Adrenal gland (tissue), 12 donors: ENCODE data around the gene ATP1B1. TPM values are rescaled to one million over a fixed set of nuclear protein-coding genes. Genes with fewer than 3 reads are reported as not detected.

ENCODE experiments used
- DNase-seq, 7 donors: peaks; one replicate each; pipeline ENCODE4 v3.0.0-alpha.2; 2019 to 2020
- H3K27ac ChIP-seq, 5 donors: fragments of 200-600 bp; sonication (generic) in 4 of 5; 1 replicate in 3 of 5; 2 replicates in 2 of 5; pipeline versions ENCODE4 v1.5.1 to v1.8.0; 2016 to 2020; ENCODE audit warnings: mild to moderate bottlenecking in 1 of 5
- H3K27me3 ChIP-seq: fragments of 200-600 bp; 2 replicates; pipeline ENCODE4 v1.8.0; 2021
- H3K36me3 ChIP-seq, 2 donors: fragments of 200-600 bp; replicated peaks in 1 of 2; 1 replicate in 1 of 2; 2 replicates in 1 of 2; pipeline versions ENCODE4 v1.5.1 to v1.8.0; 2018 to 2022
- H3K4me1 ChIP-seq, 2 donors: fragments of 200-600 bp; replicated peaks in 1 of 2; 1 replicate in 1 of 2; 2 replicates in 1 of 2; pipeline versions ENCODE4 v1.5.1 to v1.8.0; 2018 to 2021
- H3K4me3 ChIP-seq, 4 donors: fragments of 200-600 bp; sonication (generic) in 3 of 4; one replicate each; pipeline ENCODE4 v1.5.1; 2016 to 2018
- H3K9me3 ChIP-seq, 3 donors: fragments of 200-600 bp; sonication (generic) in 1 of 3; replicated peaks in 1 of 3; 1 replicate in 2 of 3; 2 replicates in 1 of 3; pipeline versions ENCODE4 v1.5.1 to v1.8.0; 2016 to 2021
- CTCF ChIP-seq, 6 experiments: fragments of 450-650 bp in 4 of 6; fragments of 200-600 bp in 2 of 6; sonication (generic) in 1 of 6; IDR thresholded peaks; 1 replicate in 5 of 6; 2 replicates in 1 of 6; pipeline versions ENCODE4 v1.5.1 to v1.8.0; 2016 to 2021; ENCODE audit warnings: antibody characterized with exemption in 6 of 6, mild to moderate bottlenecking in 2 of 6, moderate library complexity in 1 of 6
- POLR2A ChIP-seq, 2 donors: fragments of 450-650 bp; IDR thresholded peaks; one replicate each; pipeline ENCODE4 v1.6.1; 2017; ENCODE audit warnings: antibody characterized with exemption in 2 of 2, mild to moderate bottlenecking in 2 of 2, moderate library complexity in 1 of 2
- WGBS, 4 donors: extraction: QIAGEN DNeasy Blood & Tissue Kit in 2 of 4; methylation state at CpG; one replicate each; pipeline versions ENCODE4 v1.1.5 to v1.1.7; 2013 to 2017; 5-methylcytosine and 5-hydroxymethylcytosine counted together
- intact Hi-C, 2 donors: fragments of 100-400 bp; cut with DNase I; formaldehyde crosslinking; loops; one replicate each; pipeline versions ENCODE4 v1.14.1 to v1.15.0; 2022 to 2023
- polyA plus RNA-seq, 3 donors: library from polyadenylated mRNA; stranded (reverse); fragments of 200-250 nt in 2 of 3; fragments of 350-450 nt in 1 of 3; fragmentation: Illumina TruSeq in 1 of 3; extraction: RNeasy Lipid Tissue Mini Kit (QIAGEN cat#74804) in 1 of 3; gene quantifications; one replicate each; pipeline ENCODE4 v1.2.3, GENCODE V29; 2013 to 2014
- total RNA-seq, 9 donors: library from RNA; depleted of rRNA in 4 of 9; stranded (reverse); fragments of >200 nt in 4 of 9; fragments of 120-200 nt in 1 of 9; fragmentation: NEBNext Ultra II Directional in 1 of 9; extraction: Animal tissue kit (Norgen Biotek cat#: 25700) in 1 of 9; gene quantifications; one replicate each; pipeline versions ENCODE4 v1.1.0 to v1.2.4, GENCODE V29; 2013 to 2023
- donor health status: healthy with polysubstance abuse.
- donor health status: Bipolar disorder and iron deficiency.
- donor health status: DM: yes; HTN: yes; CAD: no.
- donor health status: DM: no; HTN: no; CAD: no.
- donor health status: DM: no; HTN: no; CAD: no.
- donor health status: DM: yes; HTN: yes; CAD: no.

The ATP1B1 gene
- total and polyA plus RNA-seq, 12 donors = 51.4 to 187 (median 136) TPM

GRCh38 chr1:169118227-169118626 is 11.7 kb downstream of the ATP1B1 start:
- Histone ChIP-seq H3K27ac (peak overlapping the region in 2 of 5 donors; percentile 21 to 36), H3K4me3 (no peak overlapping the region), H3K27me3 (no peaks in the 10 kb centered on the region), H3K36me3 (peaks cover 0 to 36% of the 10 kb centered on the region in 2 donors), H3K9me3 (no peaks in the 10 kb centered on the region), H3K4me1 (peaks cover 22 to 59% of the 10 kb centered on the region in 2 donors)
- WGBS, 4 donors = 37 to 58% (median 53%) methylated on average over 4 of the region's 4 CpGs
- DNase-seq = peak; percentile 46 to 72 (median 63)
- intact Hi-C loops = no loop called here
- TF ChIP-seq CTCF (IDR thresholded peaks at IDR 0.05) = no peak
- no peak for TF ChIP-seq POLR2A (IDR thresholded peaks at IDR 0.05)

- H3K36me3 ChIP-seq = peaks cover 0 to 26% of the 10 kb centered on the region in 2 donors
- no peaks in the 10 kb centered on the region for H3K27me3 ChIP-seq
- intact Hi-C loops = no loop called here
- no peak for TF ChIP-seq POLR2A (IDR thresholded peaks at IDR 0.05)
- no peak for TF ChIP-seq CTCF (IDR thresholded peaks at IDR 0.05)
- H3K4me1 ChIP-seq = peaks cover 14 to 49% of the 10 kb centered on the region in 2 donors
- no peak overlapping the region for H3K4me3 ChIP-seq
- no peaks in the 10 kb centered on the region for H3K9me3 ChIP-seq
- H3K27ac ChIP-seq = no peak overlapping the region
- DNase-seq = no peak
- WGBS, 4 donors = 81 to 88% (median 83%) methylated on average over 5 of the region's 5 CpGs
Measured at GRCh38 chr1:169119405-169119804, 12.9 kb downstream of the ATP1B1 start.

- DNase-seq = no peak
- 75 to 84% (median 84%) methylated on average over 5 of the region's 5 CpGs for WGBS, 4 donors
- H3K9me3 ChIP-seq = no peaks in the 10 kb centered on the region
- H3K27ac ChIP-seq = no peak overlapping the region
- H3K27me3 ChIP-seq = no peaks in the 10 kb centered on the region
- peaks cover 0 to 23% of the 10 kb centered on the region in 2 donors for H3K36me3 ChIP-seq
- peaks cover 14 to 46% of the 10 kb centered on the region in 2 donors for H3K4me1 ChIP-seq
- TF ChIP-seq POLR2A (IDR thresholded peaks at IDR 0.05) (no peak), CTCF (IDR thresholded peaks at IDR 0.05) (no peak)
- no peak overlapping the region for H3K4me3 ChIP-seq
- intact Hi-C loops = no loop called here
Measured at GRCh38 chr1:169120066-169120465, 13.6 kb downstream of the ATP1B1 start.

- H3K9me3 ChIP-seq = no peaks in the 10 kb centered on the region
- peaks cover 0 to 35% of the 10 kb centered on the region in 2 donors for H3K36me3 ChIP-seq
- H3K27me3 ChIP-seq = no peaks in the 10 kb centered on the region
- no peak for DNase-seq
- H3K4me3 ChIP-seq = no peak overlapping the region
- 94 to 98% (median 97%) methylated on average over 5 to 6 of the region's 6 CpGs for WGBS, 4 donors
- intact Hi-C loops = no loop called here
- no peak for TF ChIP-seq CTCF (IDR thresholded peaks at IDR 0.05)
- no peak for TF ChIP-seq POLR2A (IDR thresholded peaks at IDR 0.05)
- H3K4me1 ChIP-seq = peaks cover 4 to 33% of the 10 kb centered on the region in 2 donors
- no peak overlapping the region for H3K27ac ChIP-seq
Measured at GRCh38 chr1:169121146-169121923, 14.8 kb downstream of the ATP1B1 start.
